Activated effector memory CD4-positive, alpha-beta T cell treated with anti-CD3 and anti-CD28 coated beads, Interleukin-2, amount 50 U/mL, for 16 hours (primary cell): ENCODE data around the gene SMG1.
"Not testable (repeated sequence)": the region's sequence is repeated elsewhere in the genome, so short reads cannot be mapped to it uniquely, and the experiment has no call there.

Experiments used
- DNase-seq: peaks from one replicate; pipeline ENCODE4 v3.0.0-alpha.2; 2020

The SMG1 gene

GRCh38 chr16:18925986-18926865, at the start of gene SMG1:
Gene SMG1, minus strand, starts transcription at chr16:18926408. Its CDS starts 367 bp downstream, at chr16:18926041.
- peak; percentile 98 for DNase-seq

- DNase-seq: no peak
Observed at GRCh38 chr16:18975109-18975508, 48.9 kb upstream of the SMG1 start.

GRCh38 chr16:18969855-18970240, 43.6 kb upstream of the SMG1 start:
- no peak for DNase-seq

GRCh38 chr16:18969050-18969854, 43.0 kb upstream of the SMG1 start:
- peak; percentile 93 for DNase-seq

GRCh38 chr16:18966791-18967190, 40.6 kb upstream of the SMG1 start:
- DNase-seq: no peak

GRCh38 chr16:18965555-18965954, 39.3 kb upstream of the SMG1 start:
- DNase-seq: no peak

- no peak for DNase-seq
Observed at GRCh38 chr16:18959031-18959505, 32.9 kb upstream of the SMG1 start.

GRCh38 chr16:18958621-18959029, 32.4 kb upstream of the SMG1 start:
- no peak for DNase-seq

- not testable (repeated sequence) for DNase-seq
Observed at GRCh38 chr16:18956658-18957241, 30.5 kb upstream of the SMG1 start.

GRCh38 chr16:18955874-18956580, 29.8 kb upstream of the SMG1 start:
- DNase-seq: not testable (repeated sequence)

GRCh38 chr16:18953547-18953946, 27.3 kb upstream of the SMG1 start:
- no peak for DNase-seq

- DNase-seq: no peak
Observed at GRCh38 chr16:18950469-18951185, 24.4 kb upstream of the SMG1 start.

- no peak for DNase-seq
Observed at GRCh38 chr16:18948372-18949020, 22.3 kb upstream of the SMG1 start.

- peak; percentile 19 for DNase-seq
Observed at GRCh38 chr16:18945233-18945632, 19.0 kb upstream of the SMG1 start.

- DNase-seq: peak; percentile 31
Observed at GRCh38 chr16:18943414-18943813, 17.2 kb upstream of the SMG1 start.

- DNase-seq: peak; percentile 9
Observed at GRCh38 chr16:18942061-18942460, 15.9 kb upstream of the SMG1 start.

GRCh38 chr16:18941471-18941870, 15.3 kb upstream of the SMG1 start:
- DNase-seq: no peak

- peak; percentile 34 for DNase-seq
Observed at GRCh38 chr16:18938986-18939385, 12.8 kb upstream of the SMG1 start.

- DNase-seq: no peak
Observed at GRCh38 chr16:18937390-18937789, 11.2 kb upstream of the SMG1 start.

- DNase-seq: peak; percentile 30
Observed at GRCh38 chr16:18936727-18937340, 10.6 kb upstream of the SMG1 start.

- peak; percentile 45 for DNase-seq
Observed at GRCh38 chr16:18933501-18933900, 7.3 kb upstream of the SMG1 start.
